ENCODE measurements around the gene ASCC2. TPM values are rescaled to one million over a fixed set of nuclear protein-coding genes. Genes with fewer than 3 reads are reported as not detected.

Gene ASCC2
- polyA plus RNA-seq, 1 experiment: 62.6 TPM

DNA sequence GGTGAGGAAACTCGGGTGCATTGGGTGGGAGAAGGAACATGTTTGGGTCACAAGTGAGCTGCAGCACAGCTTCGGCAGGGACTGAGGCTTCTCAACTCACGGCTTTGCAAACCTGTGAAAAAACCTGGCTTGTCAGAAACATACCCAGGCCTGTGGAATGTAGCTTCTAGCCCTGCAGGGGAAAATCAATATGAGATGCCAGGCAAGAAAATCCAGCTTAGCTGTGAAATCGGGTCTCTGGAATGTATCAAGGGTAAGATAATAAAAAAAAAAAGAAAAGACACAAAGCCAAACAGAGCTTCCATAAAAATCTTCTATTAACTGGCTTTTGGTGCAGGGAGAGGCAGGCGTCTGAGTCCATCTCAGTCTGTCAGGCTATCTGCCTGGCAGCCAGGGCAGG lies 42.4 kb downstream of the ASCC2 start:
- Histone ChIP-seq H3K27me3 (ENCODE audit: control insufficient read depth, insufficient read depth, low read length) (no peaks in the 10 kb centered on the region), H3K36me3 (ENCODE audit: control insufficient read depth, insufficient read depth, low read length) (peaks cover 22% of the 10 kb centered on the region), H3K4me3 (ENCODE audit: low read depth, low read length) (no peak overlapping the region)
- ChIA-PET CTCF (interaction anchor here (0.5 to 2.5 kb wide), 5 partner anchors 9 to 210 kb away, joined by 3 to 9 read pairs (median 3); no protein-coding TSS in a partner anchor), POLR2A (no interaction called here)
- no peak for TF ChIP-seq CTCF (IDR thresholded peaks at IDR 0.05; ENCODE audit: insufficient read depth, low read depth, low read length)
- no peak for DNase-seq (ENCODE audit: low read depth)

DNA sequence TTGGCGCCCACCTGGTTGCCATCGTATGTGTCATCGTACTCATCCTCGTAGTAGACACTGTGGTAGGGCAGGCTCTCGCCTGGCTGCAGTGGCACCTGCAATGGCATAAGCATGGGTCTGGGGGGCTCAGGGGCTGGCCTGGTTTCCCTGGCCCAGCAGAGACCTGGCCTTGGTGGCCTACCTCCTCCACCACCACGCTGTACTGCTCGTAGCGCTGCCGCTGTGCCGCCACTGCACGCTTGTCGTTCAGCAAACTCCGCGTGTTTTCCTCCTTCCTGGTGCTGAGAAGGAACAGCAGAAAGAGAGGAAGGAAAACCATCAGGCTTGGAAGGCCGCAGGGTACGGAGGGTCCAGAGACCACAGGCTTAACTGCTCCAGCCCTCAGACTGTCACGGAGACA lies 44.7 kb downstream of the ASCC2 start:
- POLR2A ChIA-PET: no interaction called here
- Histone ChIP-seq H3K27me3 (ENCODE audit: control insufficient read depth, insufficient read depth, low read length) (no peaks in the 10 kb centered on the region), H3K4me3 (ENCODE audit: low read depth, low read length) (no peak overlapping the region), H3K36me3 (ENCODE audit: control insufficient read depth, insufficient read depth, low read length) (peaks cover 31% of the 10 kb centered on the region)
- CTCF ChIA-PET: no interaction called here
- TF ChIP-seq CTCF (IDR thresholded peaks at IDR 0.05; ENCODE audit: insufficient read depth, low read depth, low read length): no peak
- no peak for DNase-seq (ENCODE audit: low read depth)

GRCh38 chr22:29790061-29790460 lies 48.0 kb downstream of the ASCC2 start:
- ChIA-PET POLR2A (no interaction called here), CTCF (no interaction called here)
- no peak for DNase-seq (ENCODE audit: low read depth)
- H3K4me3 ChIP-seq (ENCODE audit: low read depth, low read length): no peak overlapping the region
- no peak for TF ChIP-seq CTCF (IDR thresholded peaks at IDR 0.05; ENCODE audit: insufficient read depth, low read depth, low read length)
- no peaks in the 10 kb centered on the region for H3K27me3 ChIP-seq (ENCODE audit: control insufficient read depth, insufficient read depth, low read length)
- H3K36me3 ChIP-seq (ENCODE audit: control insufficient read depth, insufficient read depth, low read length): peaks cover 26% of the 10 kb centered on the region

GRCh38 chr22:29788339-29789279 lies 49.5 kb downstream of the ASCC2 start:
- CTCF ChIA-PET: no interaction called here
- POLR2A ChIA-PET: no interaction called here
- Histone ChIP-seq H3K4me3 (ENCODE audit: low read depth, low read length) (no peak overlapping the region), H3K36me3 (ENCODE audit: control insufficient read depth, insufficient read depth, low read length) (peaks cover 26% of the 10 kb centered on the region), H3K27me3 (ENCODE audit: control insufficient read depth, insufficient read depth, low read length) (no peaks in the 10 kb centered on the region)
- DNase-seq (ENCODE audit: low read depth): no peak
- no peak for TF ChIP-seq CTCF (IDR thresholded peaks at IDR 0.05; ENCODE audit: insufficient read depth, low read depth, low read length)

DNA sequence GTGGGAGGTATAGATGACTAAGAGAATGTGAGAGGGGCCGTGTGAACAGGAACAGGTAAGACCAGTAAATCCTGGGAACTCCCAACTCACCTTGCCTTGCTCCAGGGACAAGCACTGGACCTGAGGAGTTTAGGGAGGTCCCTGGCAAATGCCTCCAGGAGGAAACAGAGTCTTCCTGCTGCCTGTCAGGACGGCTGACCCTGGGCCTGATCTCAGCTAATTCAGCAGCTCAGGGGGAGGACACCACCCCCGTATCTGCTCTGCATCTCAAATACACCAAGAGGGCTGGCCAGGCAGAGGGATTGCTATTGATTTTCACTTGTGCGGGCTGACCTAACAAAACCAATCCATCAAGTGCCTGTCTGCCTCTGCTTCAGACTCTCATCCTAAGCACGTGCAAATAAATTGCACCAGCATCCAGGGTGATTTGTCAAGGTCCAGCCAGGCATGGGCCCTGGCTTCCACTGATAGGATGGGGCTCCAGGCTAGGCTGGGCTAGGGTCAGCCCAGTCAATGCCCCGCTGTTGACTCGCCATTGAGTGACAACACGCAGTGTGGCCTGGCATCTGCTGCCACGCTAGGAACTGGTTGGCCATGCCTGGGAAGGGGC lies 50.6 kb downstream of the ASCC2 start:
- DNase-seq (ENCODE audit: low read depth): no peak
- H3K27me3 ChIP-seq (ENCODE audit: control insufficient read depth, insufficient read depth, low read length): no peaks in the 10 kb centered on the region
- no peak overlapping the region for H3K4me3 ChIP-seq (ENCODE audit: low read depth, low read length)
- CTCF ChIA-PET: interaction anchor here (1.0 kb wide), 1 partner anchor 218 kb away, joined by 3 read pairs; no protein-coding TSS in a partner anchor
- peaks cover 19% of the 10 kb centered on the region for H3K36me3 ChIP-seq (ENCODE audit: control insufficient read depth, insufficient read depth, low read length)
- POLR2A ChIA-PET: no interaction called here
- TF ChIP-seq CTCF (IDR thresholded peaks at IDR 0.05; ENCODE audit: insufficient read depth, low read depth, low read length): no peak
